HuH-7 (cell line): Measurements from ENCODE around the gene MICAL2.

ENCODE experiments used
- DNase-seq: peaks from one replicate; pipeline ENCODE4 v3.0.0; 2011; ENCODE audit warnings: low spot score

The MICAL2 gene

DNA sequence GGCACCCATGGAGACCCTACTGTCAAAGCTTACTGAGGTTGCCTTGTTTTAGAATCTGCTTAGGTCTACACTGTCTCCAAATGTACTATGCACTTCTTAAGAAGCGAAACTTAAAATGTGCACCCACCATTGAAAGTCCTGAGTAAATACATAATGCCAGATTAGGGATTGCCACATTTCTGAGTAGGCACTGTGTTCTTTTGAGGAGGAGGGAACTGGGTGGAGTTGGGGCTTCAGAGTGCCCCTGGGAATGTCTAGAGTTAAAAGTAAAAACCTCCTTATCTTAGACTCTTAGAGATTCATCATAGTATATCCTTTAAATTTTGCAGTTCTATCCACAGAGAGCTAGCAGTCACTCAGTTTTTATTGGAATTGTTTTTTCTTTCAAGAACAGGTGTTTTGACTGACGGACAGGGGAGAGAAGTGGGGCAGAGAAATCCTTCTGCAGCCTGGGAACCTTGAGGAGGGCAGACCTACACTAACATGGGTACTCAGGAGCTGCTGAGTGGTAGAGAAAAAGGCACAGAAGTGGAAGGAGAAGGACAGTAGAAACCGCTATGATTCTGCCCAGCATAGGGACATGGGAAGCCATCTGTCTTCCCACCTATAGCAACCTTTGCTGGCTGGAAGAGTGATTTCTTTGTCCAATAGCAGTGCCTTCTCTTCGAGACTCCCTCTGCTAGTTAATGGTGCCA lies 33.4 kb upstream of the MICAL2 start:
- no peak for DNase-seq

DNA sequence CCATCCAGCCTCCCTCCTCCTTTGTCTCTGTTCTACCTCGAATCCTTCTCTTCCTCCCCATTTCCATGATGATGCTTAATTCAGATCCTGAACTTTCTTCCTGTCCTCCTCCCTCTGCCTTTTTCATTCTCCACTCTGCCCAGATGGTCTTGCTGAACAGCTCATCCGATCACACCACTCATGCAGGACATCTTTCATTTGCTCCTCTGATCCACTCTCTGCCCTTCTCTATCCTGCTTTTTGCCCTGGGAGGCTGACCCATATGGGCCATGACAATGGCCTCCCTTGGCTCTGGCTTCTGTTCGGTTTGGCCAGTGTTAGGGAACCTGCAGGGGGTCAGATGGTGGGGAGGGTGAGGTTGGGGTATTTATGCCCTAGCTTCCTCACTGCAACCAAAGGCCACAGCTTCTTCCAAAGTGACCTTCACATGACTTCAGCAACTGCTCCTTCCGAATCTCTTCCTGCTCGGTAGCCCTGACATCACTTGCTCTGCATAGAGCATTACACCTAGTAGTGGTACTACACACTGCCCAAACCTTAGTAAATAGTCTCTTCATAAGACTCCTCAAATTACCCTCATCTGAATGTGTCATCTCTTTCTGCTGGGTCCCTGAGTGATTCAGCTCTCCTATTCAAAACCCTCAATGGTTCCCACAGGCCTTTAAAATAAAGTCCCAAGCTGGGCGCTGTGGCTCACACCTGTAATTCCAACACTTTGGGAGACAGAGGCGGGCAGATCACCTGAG lies 32.7 kb upstream of the MICAL2 start:
- no peak for DNase-seq

DNA sequence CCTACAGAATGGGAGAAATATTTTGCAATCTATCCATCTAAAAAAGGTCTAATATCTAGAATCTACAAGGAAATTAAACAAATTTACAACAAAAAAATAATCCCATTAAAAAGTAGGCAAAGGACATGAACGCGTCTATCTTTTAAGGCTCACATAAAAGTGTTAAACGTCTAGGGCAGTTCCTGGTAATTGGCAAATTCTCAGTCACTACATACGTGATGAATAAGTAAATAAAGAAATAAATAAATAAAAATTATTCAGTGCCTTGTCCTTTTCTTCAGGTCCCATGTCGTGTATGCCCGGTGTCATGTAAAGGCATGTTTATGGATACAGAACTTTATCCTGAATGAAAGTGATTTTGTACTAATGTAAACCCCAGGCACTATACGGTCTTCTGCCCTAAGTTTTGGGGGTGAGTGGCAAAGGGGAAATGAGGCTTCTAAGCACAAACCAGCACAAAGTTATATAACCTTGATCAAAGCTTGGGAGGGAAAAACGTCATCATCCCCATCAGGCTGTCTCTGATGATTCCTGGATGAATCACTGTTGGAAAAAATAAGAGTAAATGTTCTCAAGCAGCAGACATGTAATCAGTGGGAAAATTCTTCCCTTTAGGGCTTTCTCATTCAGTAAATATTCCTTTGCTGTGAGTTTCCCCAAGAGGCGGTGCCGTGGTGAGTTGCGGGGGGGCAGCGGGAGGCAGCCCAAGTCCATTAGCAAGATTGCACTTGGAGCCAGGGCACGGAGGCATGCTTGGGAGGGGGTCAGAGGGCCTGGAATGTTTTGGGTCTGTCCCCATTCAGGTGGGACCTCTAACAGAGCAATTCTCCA lies 30.4 kb upstream of the MICAL2 start:
- DNase-seq, result no peak

DNA sequence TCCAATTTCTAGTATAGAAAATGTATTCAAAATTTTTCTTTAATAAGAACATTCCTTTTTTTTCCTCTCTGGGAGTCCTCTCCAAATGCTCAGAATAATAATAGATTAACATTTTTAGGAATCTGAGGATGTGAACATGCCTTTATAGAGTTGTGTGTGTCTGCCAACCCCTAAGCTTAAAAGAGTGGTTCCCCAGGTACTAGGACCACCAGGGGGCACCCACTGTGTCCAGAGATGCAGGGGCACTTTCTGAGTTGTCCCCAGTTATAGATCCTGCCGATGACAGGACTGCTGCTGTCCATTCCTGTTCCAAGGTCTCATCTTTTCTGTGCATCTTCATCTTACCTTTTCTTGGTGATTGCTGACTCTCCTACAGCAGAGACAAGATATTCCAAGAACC lies 27.0 kb upstream of the MICAL2 start:
- DNase-seq, result no peak

DNA sequence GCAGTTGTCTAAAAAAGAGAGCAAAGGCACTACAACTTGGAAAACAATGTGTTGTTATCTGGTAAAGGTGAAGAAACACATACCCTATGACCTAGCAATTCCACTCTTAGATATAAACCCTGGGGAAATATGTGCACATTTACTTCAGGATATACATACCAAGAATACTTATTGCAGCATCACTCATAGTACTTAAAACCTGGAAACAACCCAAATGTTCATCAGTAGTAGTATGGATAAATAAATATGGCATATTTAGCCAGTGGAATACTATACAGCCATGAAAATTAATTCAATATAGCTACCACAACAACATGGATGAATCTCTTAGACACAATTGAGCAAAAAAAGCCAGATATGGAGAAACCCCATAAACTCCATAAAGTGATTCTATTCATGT lies 26.1 kb upstream of the MICAL2 start:
- DNase-seq, result no peak

DNA sequence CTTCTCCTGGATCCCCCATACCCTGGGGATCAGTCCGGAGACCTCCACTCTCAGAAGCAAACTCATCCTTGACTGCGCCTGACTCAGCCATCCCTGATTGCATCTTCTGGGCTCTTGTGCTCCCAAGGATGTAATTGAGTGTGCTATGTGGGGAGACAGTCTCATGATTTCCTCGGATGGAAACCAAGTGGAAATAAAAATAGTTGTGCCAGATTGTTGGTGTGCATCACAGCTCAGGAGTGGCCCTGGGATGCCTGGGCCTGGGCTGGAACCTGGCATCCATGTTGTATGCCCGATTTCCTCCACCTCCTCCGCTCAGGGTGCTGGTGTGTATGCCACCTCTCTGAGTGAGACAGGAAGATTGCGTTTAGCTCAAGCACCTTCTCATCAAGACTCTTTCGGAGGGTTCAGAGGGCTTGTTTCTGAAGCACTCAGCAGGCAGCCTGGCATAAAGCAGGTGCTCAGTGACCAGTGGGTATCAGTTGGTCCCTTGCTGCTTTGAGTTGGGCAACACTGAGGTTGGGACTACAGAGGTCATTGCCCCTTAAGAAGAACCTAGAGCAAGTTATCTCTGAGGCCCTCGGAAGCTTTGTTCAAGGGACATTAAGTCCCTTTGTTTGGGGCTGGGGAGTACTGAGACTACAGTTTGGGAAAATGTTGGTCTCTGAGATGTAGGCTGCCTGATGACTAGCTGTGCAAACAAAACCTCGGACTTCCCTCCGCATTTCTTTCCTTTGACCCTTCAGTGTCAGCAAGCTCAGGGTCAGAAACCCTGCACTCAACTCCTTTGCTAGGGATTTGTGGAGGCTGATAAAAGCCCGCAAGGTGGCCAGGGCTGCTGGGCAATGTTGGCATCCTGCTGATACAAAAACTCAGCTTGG lies 24.8 kb upstream of the MICAL2 start:
- no peak for DNase-seq

DNA sequence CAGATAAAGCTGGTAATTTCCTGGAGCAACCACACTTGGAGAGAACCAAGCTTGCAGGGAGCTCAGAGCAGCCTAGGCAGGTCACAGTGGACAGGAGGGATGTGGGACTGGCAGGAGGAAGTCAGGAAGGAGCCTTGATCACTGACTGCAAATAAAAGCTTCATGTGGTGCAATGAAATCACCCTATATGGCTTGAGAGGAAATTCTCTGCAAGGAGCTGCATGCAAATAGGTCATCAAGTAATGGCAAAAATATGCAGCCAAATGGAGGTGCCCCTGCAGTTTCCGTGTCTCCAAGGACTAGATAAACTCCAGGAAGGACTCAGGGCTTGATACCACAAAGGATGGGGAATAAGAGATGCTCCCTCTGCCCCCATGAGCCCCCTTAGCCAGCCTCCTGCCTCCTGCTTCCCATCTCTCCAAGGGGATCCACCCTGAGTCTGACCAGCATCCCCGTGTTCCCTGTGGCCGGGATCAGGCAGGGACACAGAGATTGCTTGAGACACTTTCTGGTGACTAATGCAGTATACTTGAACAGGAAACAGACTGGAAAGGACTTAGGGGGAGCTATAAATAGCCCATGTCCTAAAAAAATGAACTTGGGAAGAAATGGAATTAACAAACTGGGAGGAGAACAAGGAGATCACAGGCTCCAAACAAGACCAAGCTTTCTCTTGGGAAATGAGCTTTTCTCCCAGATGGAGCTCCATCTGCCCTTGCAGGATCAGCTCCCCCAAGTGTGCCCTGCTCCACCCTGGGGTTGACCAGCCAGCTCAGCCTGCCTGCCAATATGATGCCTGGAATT lies 23.9 kb upstream of the MICAL2 start:
- no peak for DNase-seq

DNA sequence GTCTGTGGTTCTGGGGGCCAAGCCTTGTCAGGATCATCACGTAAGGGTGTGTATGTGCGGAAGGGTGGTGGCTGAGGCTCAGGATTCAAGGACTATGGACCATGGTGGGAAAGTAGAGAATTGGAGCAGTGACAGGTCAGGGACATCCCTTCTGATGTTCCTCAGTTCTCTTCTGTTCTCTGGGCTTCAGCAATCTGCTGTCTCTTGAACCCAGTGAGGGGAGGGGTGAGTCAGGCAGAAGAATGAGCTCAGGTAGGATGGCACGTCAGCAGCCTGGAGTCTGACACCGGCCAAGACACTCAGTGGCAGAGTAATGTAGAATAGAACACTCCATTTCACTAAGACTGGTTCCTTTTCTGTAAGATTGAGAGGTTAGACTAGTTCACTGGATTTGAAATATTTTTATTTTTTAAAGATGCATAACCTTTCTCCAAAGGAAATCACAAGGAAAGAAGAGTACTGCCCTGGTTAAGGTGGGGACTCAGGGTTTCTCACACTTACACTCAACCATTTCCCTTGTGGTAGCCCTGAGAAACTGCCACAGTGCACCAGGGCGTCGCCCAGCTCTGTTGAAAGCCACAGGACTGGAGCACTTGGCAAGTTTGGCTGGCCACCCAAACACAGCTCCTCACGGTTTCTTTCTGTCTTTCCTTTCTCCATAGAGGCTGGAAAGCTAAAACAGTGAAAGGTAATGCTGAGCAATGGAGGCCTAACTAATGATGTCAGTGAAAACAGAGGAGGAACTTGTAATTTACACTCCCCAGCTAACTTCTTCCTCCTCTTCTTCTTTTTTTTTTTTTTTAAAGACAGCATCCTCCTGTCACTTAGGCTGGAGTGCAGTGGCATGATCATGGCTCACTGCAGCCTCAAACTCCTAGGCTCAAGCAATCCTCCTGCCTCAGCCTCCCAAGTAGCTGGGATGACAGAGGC lies 23.1 kb upstream of the MICAL2 start:
- no peak for DNase-seq

DNA sequence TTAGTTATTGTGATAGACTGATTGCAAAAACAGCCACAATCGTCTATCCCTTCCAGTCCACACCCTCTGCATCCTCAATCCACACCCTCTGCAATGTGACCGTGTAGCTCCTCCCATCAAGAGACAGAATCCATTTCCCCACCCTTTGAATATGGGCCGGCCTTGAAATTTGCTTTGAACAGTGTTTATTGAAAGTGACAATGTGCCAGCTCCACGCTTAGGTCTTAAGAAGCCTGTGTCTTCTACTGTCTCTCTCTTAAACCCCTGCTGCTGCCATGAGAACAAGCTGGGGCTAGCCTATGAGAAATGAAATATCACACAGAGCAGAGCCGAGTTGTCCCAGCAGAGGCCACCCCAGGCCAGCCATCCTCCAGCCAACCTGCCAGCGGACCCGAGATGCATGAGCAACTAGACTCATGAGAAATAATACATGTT lies 22.3 kb upstream of the MICAL2 start:
- DNase-seq, result peak; percentile 31

DNA sequence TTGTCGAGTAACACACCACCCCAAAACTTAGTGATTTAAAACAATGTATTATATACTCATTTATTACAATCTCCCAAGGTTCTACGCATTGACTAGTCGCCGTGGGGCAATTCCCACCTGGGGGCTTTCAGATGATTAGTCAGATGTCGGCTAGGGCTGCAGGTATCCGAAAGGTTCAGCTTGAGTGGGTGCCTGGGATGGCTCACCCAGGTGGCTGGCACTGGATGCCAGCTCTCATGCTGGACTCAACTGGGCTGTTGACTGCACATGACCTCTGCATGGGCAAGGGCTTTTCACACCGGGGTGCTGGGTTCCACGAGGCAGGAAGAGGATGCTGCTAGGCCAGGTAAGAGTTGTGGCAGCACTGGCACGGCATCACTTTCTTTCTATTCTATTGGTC lies 21.9 kb upstream of the MICAL2 start:
- no peak for DNase-seq

DNA sequence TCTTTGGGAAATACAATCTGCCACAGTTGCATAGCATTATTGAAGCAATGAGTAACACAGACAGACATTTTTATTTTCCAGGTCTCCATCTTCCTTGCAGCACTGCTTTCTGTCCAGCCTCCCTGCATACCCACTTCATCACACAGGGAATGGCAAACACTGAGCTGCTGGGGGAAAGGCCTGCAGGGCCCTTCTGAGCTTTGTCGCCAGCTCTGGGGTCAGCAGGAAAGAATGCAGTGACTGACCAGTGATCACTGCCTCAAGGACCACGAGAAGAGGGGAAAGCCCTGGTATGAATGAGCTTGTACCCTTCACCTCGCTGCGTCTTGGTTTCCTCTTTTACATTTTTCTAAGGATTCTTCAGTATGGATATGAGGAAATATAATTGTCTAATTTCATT lies 21.3 kb upstream of the MICAL2 start:
- no peak for DNase-seq

DNA sequence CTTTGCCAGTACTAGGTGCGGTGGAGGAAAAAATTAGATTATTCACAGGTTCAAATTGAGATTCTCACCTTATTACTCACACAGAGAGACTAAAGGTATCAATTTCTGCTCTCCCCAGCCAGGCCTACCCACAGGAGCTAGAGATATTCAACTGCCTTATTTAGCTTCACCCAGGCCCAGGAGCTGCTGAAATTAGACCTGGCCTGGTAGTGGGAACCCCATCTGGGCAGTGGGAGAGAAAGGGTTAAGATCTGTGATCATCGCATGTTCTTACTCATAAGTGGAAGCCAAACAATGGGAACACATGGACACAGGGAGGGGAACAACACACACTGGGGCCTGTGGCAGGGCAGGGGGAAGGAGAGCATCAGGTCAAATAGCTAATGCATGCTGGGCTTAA lies 20.9 kb upstream of the MICAL2 start:
- DNase-seq, result no peak

DNA sequence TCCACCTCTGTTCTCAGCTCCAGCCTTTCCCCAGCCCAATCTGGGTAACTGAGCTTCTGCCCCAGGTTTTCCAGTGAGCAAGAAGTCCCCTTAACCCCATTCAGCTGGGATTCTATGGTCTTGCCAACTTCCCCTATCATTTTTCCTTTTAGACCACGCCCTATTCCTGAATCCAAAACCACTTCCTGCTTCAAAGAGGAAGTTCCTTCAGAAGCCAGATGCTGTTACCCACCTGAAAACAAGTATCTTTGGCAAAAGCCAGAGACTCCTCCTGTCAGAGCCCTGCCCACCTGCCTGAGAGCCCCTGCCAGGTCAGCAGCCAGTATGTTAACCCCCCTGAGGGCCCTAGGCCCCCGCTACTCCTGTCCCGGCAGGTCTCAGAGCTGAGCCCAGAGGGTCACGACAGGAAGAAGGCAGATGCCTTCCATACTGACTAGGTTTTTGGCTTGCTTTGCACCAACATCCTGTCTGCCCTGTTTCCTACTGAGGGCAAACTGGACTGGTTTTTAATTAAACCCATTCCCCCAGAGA lies 20.3 kb upstream of the MICAL2 start:
- DNase-seq, result no peak

DNA sequence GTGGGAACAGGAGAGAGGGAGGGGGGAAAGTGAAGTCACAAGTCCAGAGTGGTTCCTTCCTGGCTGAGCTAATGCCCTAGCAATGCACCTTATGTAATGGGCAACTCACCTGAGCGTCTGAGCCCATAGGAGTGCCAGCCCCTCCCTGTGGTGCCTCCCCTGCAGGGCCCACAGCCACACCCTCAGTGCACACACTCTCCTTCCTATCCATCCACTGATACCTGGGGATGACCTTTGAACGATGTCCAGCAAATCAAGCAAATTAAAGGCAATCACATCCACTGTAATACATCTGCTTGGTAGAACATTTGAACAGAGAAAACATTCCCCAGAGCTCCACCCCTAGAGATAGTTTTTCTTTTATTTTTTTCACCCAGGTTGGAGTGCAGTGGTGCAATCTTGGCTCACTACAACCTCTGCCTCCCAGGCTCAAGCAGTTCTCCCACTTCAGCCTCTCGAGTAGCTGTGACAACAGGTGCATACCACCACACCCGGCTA lies 19.6 kb upstream of the MICAL2 start:
- DNase-seq, result peak; percentile 26

DNA sequence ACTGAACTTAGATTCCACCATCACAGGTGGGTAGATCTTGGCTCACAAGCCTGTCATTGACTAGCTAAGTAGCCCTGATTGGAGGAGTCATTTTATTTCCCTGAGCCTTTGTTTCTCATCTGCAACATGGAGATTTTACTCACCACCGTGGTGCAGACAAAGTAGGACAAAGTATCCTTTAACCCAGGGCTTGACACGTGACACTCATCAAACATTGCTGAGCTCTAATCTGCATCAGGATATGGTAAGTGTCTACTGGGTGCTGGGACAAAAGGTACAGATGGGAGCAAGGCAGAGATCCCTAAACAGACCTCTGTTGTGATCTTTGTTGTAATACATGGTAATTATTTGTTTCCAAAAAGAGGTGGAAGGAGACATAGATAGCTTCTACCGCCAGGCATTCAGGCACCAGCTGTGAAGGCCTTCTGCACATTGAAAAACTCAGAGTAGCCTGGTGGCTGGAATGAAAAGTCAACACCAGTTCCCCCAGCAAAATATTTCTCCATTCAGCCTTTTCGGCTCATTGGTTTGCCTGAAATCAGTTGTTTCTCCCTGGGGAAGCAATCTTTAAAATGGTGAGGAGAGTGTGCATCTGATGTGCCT lies 18.3 kb upstream of the MICAL2 start:
- DNase-seq, result peak; percentile 26

DNA sequence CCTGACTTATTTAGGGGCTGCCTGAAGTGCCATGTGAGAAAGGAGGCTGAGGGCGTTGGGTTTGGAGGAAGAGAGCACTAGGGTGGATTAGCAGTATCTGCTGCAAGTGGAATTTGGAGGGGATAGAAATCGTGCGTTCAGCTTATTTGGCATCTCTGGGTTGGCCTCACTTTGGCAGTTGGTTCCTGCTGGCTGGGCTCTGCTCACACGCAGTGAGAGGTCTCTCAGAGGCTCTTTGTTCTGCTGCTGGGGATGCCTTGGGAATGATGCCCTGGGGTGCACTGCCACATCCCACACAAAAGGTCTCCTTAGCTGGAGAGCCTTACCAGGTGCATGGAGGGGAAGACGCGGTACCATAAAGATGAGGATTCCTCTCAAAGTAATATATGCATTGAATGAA lies 17.7 kb upstream of the MICAL2 start:
- no peak for DNase-seq

DNA sequence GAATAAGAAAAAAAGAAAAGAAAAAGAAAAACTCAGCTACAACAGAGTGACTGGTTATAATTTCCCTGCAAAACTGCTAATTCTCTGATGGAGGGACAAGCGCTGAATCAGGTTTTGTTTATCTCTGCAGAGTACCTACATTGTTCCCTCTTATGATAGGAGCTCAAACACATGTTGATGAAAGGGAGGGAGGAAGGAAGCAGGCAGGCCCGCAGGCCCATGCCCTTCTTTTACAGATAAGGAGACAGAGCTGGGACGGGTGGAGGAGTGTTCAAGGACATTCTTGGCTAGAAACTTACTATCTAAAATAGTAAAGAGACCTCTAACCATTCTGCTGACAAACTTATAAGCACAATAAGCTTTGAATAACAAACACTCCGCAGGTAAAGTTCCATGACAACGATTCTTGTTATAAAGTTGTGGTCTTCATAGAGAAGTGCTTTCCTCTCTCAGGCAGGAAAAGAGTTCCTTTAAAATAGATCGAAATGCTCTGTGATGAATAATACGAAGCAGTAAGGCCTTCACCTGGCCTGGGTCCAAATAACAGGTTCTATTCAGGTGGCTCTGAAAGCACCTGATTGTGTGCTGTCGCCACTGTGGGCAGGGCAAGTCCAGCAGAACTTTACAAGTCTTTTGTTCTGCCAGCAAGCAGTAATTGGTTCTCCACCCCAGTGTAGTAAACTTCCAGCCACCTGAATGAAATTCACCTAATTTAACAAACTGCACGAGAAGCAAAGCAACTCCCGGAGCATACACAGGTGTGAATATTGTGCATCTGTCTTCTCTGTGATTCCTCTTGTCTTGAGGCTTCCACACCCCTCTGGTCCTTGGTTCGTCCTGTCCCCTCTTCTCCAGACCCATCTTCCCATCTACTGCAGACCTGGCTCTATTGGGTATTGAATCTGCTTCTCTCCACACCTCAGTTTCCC lies 15.3 kb upstream of the MICAL2 start:
- DNase-seq, result no peak

DNA sequence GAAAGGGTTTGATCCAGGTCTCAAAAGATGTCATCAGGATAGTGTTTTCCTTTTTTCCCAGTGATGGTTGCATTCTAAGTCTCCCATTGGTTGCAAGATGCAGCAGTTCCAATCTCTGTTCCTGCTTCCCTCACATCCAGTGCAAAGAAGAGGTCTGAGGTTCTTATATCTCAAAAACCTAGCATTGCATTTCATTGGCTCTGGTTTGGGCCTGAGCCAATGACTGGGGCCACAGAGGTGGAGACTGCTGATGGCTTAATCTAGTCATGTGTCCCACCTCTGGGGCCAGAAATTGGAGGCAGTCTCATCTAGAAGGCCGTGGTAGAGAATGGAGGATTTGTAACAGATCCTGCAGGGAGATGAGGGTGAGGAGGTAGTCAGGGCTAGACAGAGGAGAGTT lies 13.2 kb upstream of the MICAL2 start:
- no peak for DNase-seq
